Caco-2 (cell line): ENCODE data around the gene PHLPP1. TPM values are rescaled to one million over a fixed set of nuclear protein-coding genes. Genes with fewer than 3 reads are reported as not detected.

ENCODE experiments used
- BruUV-seq: library from RNA; stranded (reverse); fragments of 400-500 nt; replicated peaks from 2 replicates; lab custom pipeline; 2021; lab: Mats Ljungman, UMichigan
- CTCF ChIA-PET: fragments of 300-600 bp; sonication (Branson Sonifier 250); formaldehyde crosslinking; loops from one replicate; lab custom pipeline; 2022; ENCODE audit warnings: antibody characterized with exemption; lab: Charles Lee
- POLR2A ChIA-PET: fragments of 300-600 bp; sonication (Branson Sonifier 250); formaldehyde crosslinking; loops from one replicate; lab custom pipeline; 2022; ENCODE audit warnings: antibody characterized with exemption; lab: Charles Lee
- DNase-seq, 2 experiments: peaks; one replicate each; pipeline versions ENCODE4 v3.0.0 to v3.0.0-alpha.2; 2020 to 2022
- H3K27me3 ChIP-seq: replicated peaks from 2 replicates; pipeline ENCODE4 v1.6.0; 2011; ENCODE audit warnings: low read length; ENCODE audit not compliant: control insufficient read depth, insufficient read depth
- H3K36me3 ChIP-seq: 2 replicates; pipeline ENCODE4 v1.5.1; 2011; ENCODE audit warnings: low read length; ENCODE audit not compliant: control insufficient read depth, insufficient read depth
- H3K4me1 ChIP-seq: fragments of 250-450 bp; sonication (Bioruptor Pico); 2 replicates; pipeline ENCODE4 v1.5.1; 2020; ENCODE audit warnings: mild to moderate bottlenecking
- H3K4me3 ChIP-seq: 2 replicates; pipeline ENCODE4 v1.5.1; 2011; ENCODE audit warnings: low read depth, mild to moderate bottlenecking, control low read depth, low read length
- H3K9me3 ChIP-seq: fragments of 250-450 bp; sonication (Bioruptor Pico); 2 replicates; pipeline ENCODE4 v1.5.1; 2020; ENCODE audit warnings: mild to moderate bottlenecking, moderate library complexity
- H3K27ac Mint-ChIP-seq: one replicate; pipeline ENCODE4 v1.8.0; 2022; ENCODE audit warnings: mixed read lengths; ENCODE audit not compliant: unreplicated experiment
- H3K27me3 Mint-ChIP-seq: one replicate; pipeline ENCODE4 v1.8.0; 2022; ENCODE audit warnings: mixed read lengths; ENCODE audit not compliant: insufficient read depth, unreplicated experiment
- H3K36me3 Mint-ChIP-seq: one replicate; pipeline ENCODE4 v1.8.0; 2022; ENCODE audit warnings: mild to moderate bottlenecking, mixed read lengths; ENCODE audit not compliant: insufficient read depth, unreplicated experiment
- H3K4me1 Mint-ChIP-seq: one replicate; pipeline ENCODE4 v1.8.0; 2022; ENCODE audit warnings: low read depth, mixed read lengths; ENCODE audit not compliant: unreplicated experiment
- H3K4me3 Mint-ChIP-seq: one replicate; pipeline ENCODE4 v1.8.0; 2022; ENCODE audit warnings: mild to moderate bottlenecking, moderate library complexity, mixed read lengths; ENCODE audit not compliant: unreplicated experiment
- H3K9me3 Mint-ChIP-seq: one replicate; pipeline ENCODE4 v1.8.0; 2022; ENCODE audit warnings: mixed read lengths; ENCODE audit not compliant: unreplicated experiment
- CTCF ChIP-seq, 2 experiments: fragments of 200-600 bp in 1 of 2; IDR thresholded peaks; 1 replicate in 1 of 2; 2 replicates in 1 of 2; pipeline versions ENCODE4 v1.5.1 to v1.8.0; 2011 to 2022; ENCODE audit warnings: antibody characterized with exemption in 1 of 2, control low read depth in 1 of 2, inconsistent platforms in 1 of 2, low read depth in 1 of 2, low read length in 1 of 2, mild to moderate bottlenecking in 1 of 2, moderate library complexity in 1 of 2; ENCODE audit not compliant: insufficient read depth in 1 of 2, severe bottlenecking in 1 of 2, unreplicated experiment in 1 of 2
- intact Hi-C: fragments of 100-400 bp; cut with micrococcal nuclease; formaldehyde crosslinking; loops from one replicate; pipeline ENCODE4 v1.10.0; 2022; ENCODE audit not compliant: unreplicated experiment
- total RNA-seq: library from RNA; stranded (reverse); gene quantifications from 2 replicates; pipeline ENCODE4 v1.2.3, GENCODE V29; 2022

PHLPP1 gene
- total RNA-seq, 1 experiment from 2014 or later: 20.1 TPM

- Histone ChIP-seq H3K36me3 (no peaks in the 10 kb centered on the region), H3K4me1 (no peaks in the 10 kb centered on the region), H3K9me3 (no peaks in the 10 kb centered on the region), H3K27me3 (no peaks in the 10 kb centered on the region), H3K4me3 (no peak overlapping the region)
- H3K4me3 Mint-ChIP-seq: no peak overlapping the region
- H3K27ac Mint-ChIP-seq: no peak overlapping the region
- H3K27me3 Mint-ChIP-seq: no peaks in the 10 kb centered on the region
- CTCF ChIA-PET: no interaction called here
- H3K36me3 Mint-ChIP-seq: peaks cover 15% of the 10 kb centered on the region
- BruUV-seq: no TSS peak
- no peak for TF ChIP-seq CTCF (IDR thresholded peaks at IDR 0.05; ENCODE audit: insufficient read depth in 1 of 2, low read depth in 1 of 2, low read length in 1 of 2, severe bottlenecking in 1 of 2, unreplicated experiment in 1 of 2)
- no peaks in the 10 kb centered on the region for H3K9me3 Mint-ChIP-seq
- no peak for DNase-seq
- intact Hi-C loops: no loop called here
- no peaks in the 10 kb centered on the region for H3K4me1 Mint-ChIP-seq
- POLR2A ChIA-PET: no interaction called here
These were observed 239.0 kb downstream of the PHLPP1 start for GRCh38 chr18:62954366-62954765.

GRCh38 chr18:62957885-62958472 is 242.6 kb downstream of the PHLPP1 start:
- CTCF ChIA-PET: interaction anchor here (0.6 to 0.8 kb wide), 3 partner anchors 25 to 243 kb away, joined by 3 to 5 read pairs (median 4); no protein-coding TSS in a partner anchor
- TF ChIP-seq CTCF (IDR thresholded peaks at IDR 0.05; ENCODE audit: insufficient read depth in 1 of 2, low read depth in 1 of 2, low read length in 1 of 2, severe bottlenecking in 1 of 2, unreplicated experiment in 1 of 2): peak in 1 of 2 experiments; percentile 20
- no TSS peak for BruUV-seq
- H3K4me3 ChIP-seq: no peak overlapping the region
- H3K9me3 ChIP-seq: no peaks in the 10 kb centered on the region
- Mint-ChIP-seq H3K36me3 (peaks cover 15% of the 10 kb centered on the region), H3K9me3 (no peaks in the 10 kb centered on the region), H3K27me3 (no peaks in the 10 kb centered on the region), H3K4me1 (no peaks in the 10 kb centered on the region), H3K4me3 (no peak overlapping the region), H3K27ac (no peak overlapping the region)
- POLR2A ChIA-PET: no interaction called here
- H3K27me3 ChIP-seq: no peaks in the 10 kb centered on the region
- H3K4me1 ChIP-seq: no peaks in the 10 kb centered on the region
- intact Hi-C loops: loop anchor here (1.0 kb wide), 1 partner anchor 243 kb away; the partner anchor contains the start of gene PHLPP1
- DNase-seq: peak in 1 of 2 experiments; percentile 51
- no peaks in the 10 kb centered on the region for H3K36me3 ChIP-seq

- H3K36me3 Mint-ChIP-seq: peaks cover 24% of the 10 kb centered on the region
- no peaks in the 10 kb centered on the region for H3K36me3 ChIP-seq
These were observed 244.1 kb downstream of the PHLPP1 start for GRCh38 chr18:62959481-62959880.

More at GRCh38 chr18:62959481-62959880, 244.1 kb downstream of the PHLPP1 start:
- Histone ChIP-seq H3K4me3 (no peak overlapping the region), H3K9me3 (no peaks in the 10 kb centered on the region), H3K4me1 (no peaks in the 10 kb centered on the region), H3K27me3 (no peaks in the 10 kb centered on the region)
- TF ChIP-seq CTCF (IDR thresholded peaks at IDR 0.05; ENCODE audit: insufficient read depth in 1 of 2, low read depth in 1 of 2, low read length in 1 of 2, severe bottlenecking in 1 of 2, unreplicated experiment in 1 of 2): no peak
- CTCF ChIA-PET: no interaction called here
- H3K9me3 Mint-ChIP-seq: no peaks in the 10 kb centered on the region
- H3K27me3 Mint-ChIP-seq: no peaks in the 10 kb centered on the region
- DNase-seq: no peak
- H3K4me1 Mint-ChIP-seq: peaks cover 6% of the 10 kb centered on the region
- BruUV-seq: no TSS peak
- H3K4me3 Mint-ChIP-seq: no peak overlapping the region
- H3K27ac Mint-ChIP-seq: no peak overlapping the region
- intact Hi-C loops: no loop called here
- POLR2A ChIA-PET: no interaction called here
